NCI-H2171 (cell line): Measurements from ENCODE around the gene CCDC27.

Source experiments
- DNase-seq: peaks from one replicate; lab custom pipeline; 2025; lab: John Stamatoyannopoulos, UW

The CCDC27 gene

GRCh38 chr1:3777078-3777547 is 24.9 kb downstream of the CCDC27 start:
- DNase-seq, result peak; percentile 32

GRCh38 chr1:3777647-3778589 is 25.7 kb downstream of the CCDC27 start:
- DNase-seq, result no peak

DNA sequence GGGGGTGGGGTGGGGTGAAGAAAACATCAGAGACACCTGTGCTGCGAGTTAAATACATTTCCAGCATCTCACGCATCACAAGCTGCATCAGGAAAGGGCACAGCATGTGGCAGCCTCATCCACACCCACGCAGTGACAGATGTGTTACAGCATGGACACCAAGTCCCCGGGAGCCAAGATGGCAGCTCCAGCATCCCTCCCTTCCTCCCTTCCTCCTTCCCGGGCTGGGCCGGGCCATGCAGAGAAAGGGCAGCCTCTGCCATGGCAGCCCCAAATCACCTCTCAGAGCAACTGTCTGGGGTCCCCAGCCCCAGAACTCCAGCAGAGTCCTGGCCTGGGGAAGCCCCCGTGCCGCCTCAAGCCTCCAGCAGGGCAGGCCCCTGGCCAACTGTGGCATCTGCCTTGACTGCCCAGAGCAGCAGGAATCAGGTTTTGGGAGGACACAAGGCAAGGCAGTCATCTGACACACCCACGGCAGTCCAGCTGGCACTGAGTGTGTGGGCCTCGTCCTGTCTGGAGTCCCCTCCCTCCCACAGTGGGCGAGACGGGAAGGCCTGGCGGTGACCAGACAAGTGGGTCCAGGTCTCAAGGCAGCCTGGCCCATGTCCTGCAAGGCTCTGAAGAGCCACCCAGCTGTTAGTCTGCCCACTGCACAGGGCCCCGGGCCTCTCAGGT is 26.5 kb downstream of the CCDC27 start:
- DNase-seq, result peak; percentile 28

GRCh38 chr1:3779265-3779911 is 27.1 kb downstream of the CCDC27 start:
- DNase-seq, result peak; percentile 8

DNA sequence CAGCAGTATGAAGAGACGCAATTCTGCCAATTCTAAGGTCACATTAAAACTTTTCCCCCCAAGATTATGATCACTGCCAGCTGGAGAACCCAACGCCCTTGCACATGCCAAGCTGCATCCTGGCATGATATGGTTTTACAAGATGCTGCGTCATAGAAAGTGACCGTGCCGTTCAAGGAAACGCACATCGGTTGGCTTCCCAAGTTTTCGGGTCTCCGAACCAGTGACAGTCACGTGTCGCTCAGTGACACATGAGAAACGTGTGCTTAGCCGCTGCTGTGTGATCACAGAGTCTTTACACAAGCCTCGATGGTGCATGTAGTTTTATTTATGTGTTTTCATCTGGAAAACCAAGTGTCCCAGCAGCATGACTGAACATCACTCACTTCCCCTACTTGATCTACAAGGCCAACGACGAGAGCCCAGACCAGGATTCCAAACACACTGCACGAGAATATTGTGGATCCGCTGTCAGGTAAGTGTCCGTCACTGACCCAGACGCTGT is 27.7 kb downstream of the CCDC27 start:
- no peak for DNase-seq

DNA sequence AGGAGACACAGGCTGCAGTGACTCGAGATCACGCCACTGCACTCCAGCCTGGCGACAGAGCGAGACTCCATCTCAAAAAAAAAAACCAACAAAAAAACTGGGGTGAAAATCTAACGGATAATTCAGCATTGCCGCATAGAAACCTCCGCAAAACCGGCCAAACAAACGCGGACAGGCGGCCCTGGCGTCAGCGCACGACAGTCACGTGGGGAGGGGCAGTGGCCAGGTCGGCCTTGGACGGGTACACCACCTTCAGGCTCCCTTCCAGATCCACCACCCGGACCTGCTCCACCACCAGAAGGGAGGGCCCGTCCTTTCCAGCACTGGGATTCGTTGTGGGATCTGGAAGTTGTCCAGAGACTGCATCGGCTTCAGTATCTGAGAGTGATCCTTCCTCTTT is 28.7 kb downstream of the CCDC27 start:
- no peak for DNase-seq

DNA sequence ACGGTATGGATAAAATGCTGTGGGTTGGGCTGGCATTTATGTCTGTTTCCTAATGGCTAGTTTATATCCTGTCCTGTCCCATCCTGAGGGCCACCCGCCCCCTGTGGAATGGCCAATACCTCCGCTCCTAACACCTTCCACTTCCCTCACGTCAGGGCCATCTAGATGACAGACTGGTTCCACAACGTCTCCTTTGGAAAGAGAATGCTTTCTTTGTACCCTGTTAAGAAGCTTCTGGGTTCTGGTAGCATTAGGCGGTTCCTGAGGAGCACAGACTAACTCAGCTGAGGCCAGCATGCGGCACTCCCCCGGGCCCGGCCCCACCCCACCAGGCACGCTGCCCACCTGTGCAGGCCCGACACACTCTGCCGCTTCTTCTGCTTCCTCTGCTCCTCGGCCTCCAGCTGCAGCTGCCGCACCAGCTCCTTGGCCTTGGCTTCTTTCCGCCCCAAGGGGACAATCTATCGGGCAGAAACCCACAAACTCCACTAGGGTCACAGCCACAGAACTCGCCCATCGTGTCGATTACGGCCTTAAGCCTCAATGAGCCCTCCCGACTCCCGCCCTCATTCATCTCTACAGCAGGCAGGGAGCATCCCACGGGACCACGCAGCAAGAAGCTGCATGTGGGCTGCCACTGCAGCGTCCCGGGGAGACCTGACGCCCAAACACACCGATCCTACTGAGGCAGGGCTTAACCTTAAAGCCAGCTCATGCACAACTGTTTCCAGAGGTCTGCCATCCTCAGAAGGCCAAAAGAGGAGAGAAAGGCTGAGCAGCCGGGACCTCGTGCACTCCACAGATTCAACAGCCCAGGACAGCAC is 31.6 kb downstream of the CCDC27 start:
- no peak for DNase-seq

GRCh38 chr1:3785045-3785444 is 32.8 kb downstream of the CCDC27 start:
- DNase-seq, result no peak

GRCh38 chr1:3785456-3786157 is 33.4 kb downstream of the CCDC27 start:
- no peak for DNase-seq

- DNase-seq, result no peak
These were observed 34.5 kb downstream of the CCDC27 start for GRCh38 chr1:3786468-3787348.

DNA sequence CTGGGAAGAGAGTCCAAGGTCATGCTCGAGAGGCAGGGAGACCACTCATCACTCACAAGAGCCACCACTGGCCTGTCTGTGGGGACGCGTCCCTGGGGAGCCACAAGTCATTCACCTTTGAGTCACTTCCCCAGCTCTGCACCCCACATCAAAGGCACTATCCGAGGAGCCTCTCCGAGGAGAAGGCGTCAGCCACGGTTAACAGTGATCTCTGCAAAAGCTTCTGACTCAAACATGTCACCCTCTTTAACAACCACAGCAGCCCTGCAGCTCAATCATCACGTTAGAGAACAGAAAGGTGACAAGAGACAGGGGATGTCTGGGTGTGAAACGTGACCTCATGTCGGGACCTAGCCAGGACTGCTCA is 35.1 kb downstream of the CCDC27 start:
- no peak for DNase-seq

DNA sequence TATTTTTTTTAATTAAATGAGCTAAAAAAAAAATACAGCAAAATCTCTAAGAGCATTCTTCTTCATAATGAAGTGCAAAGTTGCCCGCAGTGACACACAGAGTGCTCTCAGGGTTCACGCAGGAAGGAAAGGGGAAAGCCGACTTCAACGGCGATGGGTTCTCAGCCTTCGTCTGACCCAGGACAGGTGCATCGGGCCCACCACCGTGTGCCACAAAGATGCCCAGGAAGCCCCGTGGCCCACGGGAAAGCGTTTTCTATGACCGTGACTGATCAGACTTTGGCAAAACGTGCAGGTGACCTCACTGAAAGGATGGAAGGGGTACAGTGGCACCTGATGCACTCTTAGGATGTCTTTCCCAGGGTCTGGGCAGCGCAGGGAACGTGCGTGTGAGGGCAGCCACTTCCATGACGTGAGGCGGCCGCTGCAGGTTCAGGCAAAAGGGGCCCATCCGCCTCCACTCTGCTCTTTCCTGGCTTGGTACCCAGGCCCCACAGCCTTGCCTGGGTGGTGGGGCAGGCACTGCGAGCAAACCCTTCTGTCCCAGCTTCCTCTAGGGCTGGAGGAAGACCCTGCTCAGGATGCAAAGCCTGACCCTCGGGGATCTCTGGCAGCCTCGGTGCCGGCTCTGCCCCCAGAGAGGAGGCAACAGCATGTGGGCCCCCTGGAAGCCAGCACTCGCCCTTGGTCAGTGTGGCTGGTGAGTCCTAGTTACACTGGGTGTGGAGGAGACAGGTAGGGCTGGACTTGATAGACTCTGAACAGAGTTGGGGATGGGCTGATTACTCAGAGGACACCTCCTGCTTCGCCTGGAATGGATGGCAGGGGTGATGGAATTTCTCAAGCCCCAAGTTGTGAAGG is 35.7 kb downstream of the CCDC27 start:
- DNase-seq, result no peak

- DNase-seq, result no peak
These were observed 36.6 kb downstream of the CCDC27 start for GRCh38 chr1:3788756-3789420.

DNA sequence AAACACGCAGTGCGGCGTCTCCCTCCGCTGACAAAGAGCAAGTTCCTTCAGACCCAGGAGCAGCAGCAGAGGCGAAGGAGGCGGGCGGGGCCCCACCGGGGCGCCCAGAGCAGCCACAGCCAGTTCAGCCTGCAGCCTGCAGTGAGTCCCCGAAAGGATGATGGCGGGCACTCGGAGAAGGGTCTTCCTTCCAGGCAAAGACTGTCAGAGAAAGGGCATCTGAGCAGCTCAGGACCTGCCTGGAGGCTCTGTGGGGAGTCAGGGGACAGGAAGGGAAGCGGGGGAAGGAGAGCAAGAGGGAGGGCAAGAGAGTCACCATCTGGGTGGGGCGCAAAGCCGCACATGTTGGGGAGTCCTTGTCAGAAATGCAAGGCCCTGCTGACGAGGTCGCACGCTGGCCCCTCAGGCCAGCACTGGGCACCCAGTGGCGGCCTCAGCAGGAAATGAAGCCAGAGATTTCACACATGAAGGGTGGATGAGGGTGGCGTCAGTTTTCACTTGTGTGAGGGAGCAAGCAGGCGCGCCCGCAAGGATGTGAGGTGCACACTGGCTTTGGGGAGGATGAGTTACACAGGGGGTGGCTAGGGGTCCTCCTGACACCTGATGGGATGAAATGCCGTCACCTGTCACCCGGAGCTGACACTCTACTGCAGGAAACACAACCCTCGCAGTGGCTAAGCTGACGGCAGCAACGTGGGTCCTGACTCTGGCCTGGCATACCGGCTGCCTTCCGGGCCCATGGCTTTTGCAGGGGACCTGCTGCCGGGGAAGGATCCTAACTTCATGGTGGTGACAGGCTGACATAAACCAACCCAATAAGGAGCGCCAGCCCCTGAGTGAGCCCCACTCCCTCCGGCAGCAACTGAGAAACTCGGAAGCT is 37.4 kb downstream of the CCDC27 start:
- no peak for DNase-seq

DNA sequence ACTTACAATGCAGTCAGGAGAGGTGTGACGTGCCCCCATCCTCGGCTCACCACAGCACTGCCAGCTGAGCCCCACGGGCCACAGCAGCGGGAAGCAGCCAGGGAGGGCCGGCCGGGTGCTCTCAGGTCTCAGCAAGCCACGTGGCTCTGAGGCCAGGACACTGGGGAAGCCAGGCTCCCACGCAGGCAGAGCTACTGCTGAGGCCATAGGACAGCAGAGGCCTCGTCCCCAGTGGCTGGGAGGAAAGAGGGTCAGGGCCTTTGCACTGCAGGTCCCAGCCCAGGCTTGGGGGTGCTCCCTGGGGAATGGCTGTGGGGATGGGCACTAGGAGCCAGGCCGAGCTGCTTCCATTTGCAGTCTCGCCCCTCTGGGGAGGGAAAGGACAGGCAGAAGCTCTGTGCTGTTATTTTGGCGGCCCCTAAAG is 38.3 kb downstream of the CCDC27 start:
- no peak for DNase-seq

DNA sequence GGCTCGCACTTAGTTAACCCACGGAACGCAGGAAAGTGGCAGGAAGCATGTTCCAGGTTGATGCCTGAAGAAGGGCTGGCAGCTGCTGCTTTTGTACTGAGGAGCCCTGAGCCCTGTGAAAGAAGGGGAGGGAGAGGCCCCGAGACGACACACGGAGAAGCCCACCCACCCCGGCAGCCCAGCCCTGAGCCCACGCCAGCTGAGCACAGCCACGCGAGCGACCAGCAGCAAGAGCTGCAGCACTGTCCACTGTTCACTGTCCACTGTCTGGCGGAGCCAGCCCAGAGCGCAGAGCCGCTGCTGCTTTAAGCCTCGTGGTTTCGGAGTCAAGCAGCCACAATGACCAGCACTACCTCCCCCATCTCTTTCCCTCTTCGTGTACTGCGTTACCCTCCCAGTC is 38.7 kb downstream of the CCDC27 start:
- DNase-seq, result no peak

- no peak for DNase-seq
These were observed 43.4 kb downstream of the CCDC27 start for GRCh38 chr1:3795453-3796214.
